Neuronal stem cell (in vitro differentiated cells): ENCODE measurements around the gene SLC2A13.

Source experiments
- DNase-seq: peaks from one replicate; pipeline ENCODE4 v3.0.0-alpha.2; 2013; ENCODE audit warnings: low spot score
- H2AFZ ChIP-seq: one replicate; pipeline ENCODE4 v1.6.1; 2013; ENCODE audit warnings: mild to moderate bottlenecking, low read length, inconsistent platforms
- H2AK5ac ChIP-seq: 2 replicates; pipeline ENCODE4 v1.6.1; 2013; ENCODE audit warnings: low read depth, mild to moderate bottlenecking, inconsistent platforms, low read length, moderate library complexity, mixed read lengths
- H2BK120ac ChIP-seq: 2 replicates; pipeline ENCODE4 v1.6.1; 2013; ENCODE audit warnings: low read depth, mild to moderate bottlenecking, inconsistent platforms, low read length, moderate library complexity, mixed read lengths
- H2BK12ac ChIP-seq: one replicate; pipeline ENCODE4 v1.6.1; 2013; ENCODE audit warnings: low read length, inconsistent platforms
- H2BK15ac ChIP-seq: 2 replicates; pipeline ENCODE4 v1.6.1; 2013; ENCODE audit warnings: mild to moderate bottlenecking, low read length, inconsistent platforms, mixed read lengths
- H2BK5ac ChIP-seq: one replicate; pipeline ENCODE4 v1.6.1; 2013; ENCODE audit warnings: inconsistent platforms, mild to moderate bottlenecking, low read length, moderate library complexity
- H3K14ac ChIP-seq: one replicate; pipeline ENCODE4 v1.6.1; 2013; ENCODE audit warnings: low read length, inconsistent platforms
- H3K18ac ChIP-seq: 2 replicates; pipeline ENCODE4 v1.6.1; 2013; ENCODE audit warnings: low read length, inconsistent platforms
- H3K23ac ChIP-seq: 2 replicates; pipeline ENCODE4 v1.6.1; 2013; ENCODE audit warnings: low read depth, mild to moderate bottlenecking, mixed read lengths, low read length, inconsistent platforms; ENCODE audit not compliant: poor library complexity
- H3K27ac ChIP-seq: replicated peaks from 3 replicates; pipeline ENCODE4 v1.5.1; 2013; ENCODE audit warnings: low read length, inconsistent platforms
- H3K27me3 ChIP-seq, 3 experiments: 2 replicates each; pipeline ENCODE4 v1.6.1; 2013; ENCODE audit warnings: low read length in 3 of 3, mild to moderate bottlenecking in 2 of 3, inconsistent platforms in 1 of 3, low read depth in 1 of 3, mixed read lengths in 1 of 3, moderate library complexity in 1 of 3; ENCODE audit not compliant: control insufficient read depth in 3 of 3, insufficient read depth in 3 of 3
- H3K36me3 ChIP-seq, 2 donors: replicated peaks in 1 of 2; 2 replicates each; pipeline ENCODE4 v1.6.1; 2013; ENCODE audit warnings: low read length in 2 of 2; ENCODE audit not compliant: control insufficient read depth in 2 of 2, insufficient read depth in 2 of 2
- H3K4ac ChIP-seq: 2 replicates; pipeline ENCODE4 v1.6.1; 2013; ENCODE audit warnings: inconsistent platforms, mild to moderate bottlenecking, low read length, moderate library complexity
- H3K4me1 ChIP-seq, 2 donors: 1 replicate in 1 of 2; 2 replicates in 1 of 2; pipeline ENCODE4 v1.6.1; 2013; ENCODE audit warnings: low read length in 2 of 2, low read depth in 1 of 2; ENCODE audit not compliant: control insufficient read depth in 2 of 2, insufficient read depth in 1 of 2
- H3K4me2 ChIP-seq: one replicate; pipeline ENCODE4 v1.6.1; 2013; ENCODE audit warnings: mild to moderate bottlenecking, low read length, inconsistent platforms; ENCODE audit not compliant: insufficient read depth, poor library complexity, severe bottlenecking
- H3K4me3 ChIP-seq, 2 donors: 2 replicates each; pipeline ENCODE4 v1.5.1; 2013; ENCODE audit warnings: low read length in 2 of 2, mild to moderate bottlenecking in 2 of 2, inconsistent platforms in 1 of 2, moderate library complexity in 1 of 2
- H3K79me1 ChIP-seq: one replicate; pipeline ENCODE4 v1.6.1; 2013; ENCODE audit warnings: low read depth, mild to moderate bottlenecking, inconsistent platforms, low read length, moderate library complexity
- H3K9ac ChIP-seq: one replicate; pipeline ENCODE4 v1.6.1; 2013; ENCODE audit warnings: mild to moderate bottlenecking, low read depth, low read length, inconsistent platforms; ENCODE audit not compliant: poor library complexity
- H3K9me3 ChIP-seq, 2 donors: replicated peaks in 1 of 2; 2 replicates each; pipeline versions ENCODE3 to v1.6.1; 2013; ENCODE audit warnings: low read length in 2 of 2, mild to moderate bottlenecking in 2 of 2, inconsistent platforms in 1 of 2, low read depth in 1 of 2, mixed read lengths in 1 of 2, moderate library complexity in 1 of 2; ENCODE audit not compliant: control insufficient read depth in 2 of 2, insufficient read depth in 1 of 2
- H4K8ac ChIP-seq: one replicate; pipeline ENCODE4 v1.6.1; 2013; ENCODE audit warnings: low read depth, mild to moderate bottlenecking, inconsistent platforms, low read length, moderate library complexity
- H4K91ac ChIP-seq: one replicate; pipeline ENCODE4 v1.6.1; 2013; ENCODE audit warnings: low read length, low read depth, mild to moderate bottlenecking, inconsistent platforms; ENCODE audit not compliant: poor library complexity
- WGBS, 2 donors: extraction: QIAGEN DNeasy Blood & Tissue Kit; methylation state at CpG; one replicate each; pipeline ENCODE4 v1.1.7; 2013; ENCODE audit warnings: missing lambda C conversion rate in 2 of 2, mixed read lengths in 1 of 2; ENCODE audit not compliant: insufficient read length in 2 of 2, insufficient replicate concordance in 1 of 2; ENCODE audit errors: extremely low coverage in 2 of 2; 5-methylcytosine and 5-hydroxymethylcytosine counted together

Gene SLC2A13

GRCh38 chr12:40011775-40012129, 94.1 kb downstream of the SLC2A13 start:
- H3K4me1 ChIP-seq, result no peaks in the 10 kb centered on the region
- H3K4me2 ChIP-seq, result no peak overlapping the region
- H3K9ac ChIP-seq, result no peak overlapping the region
- WGBS, 2 donors, result no CpG with 5 or more reads among the region's 3 CpGs
- DNase-seq, result no peak
- no peak overlapping the region for H4K8ac ChIP-seq
- H3K4ac ChIP-seq, result no peak overlapping the region
- H3K23ac ChIP-seq, result no peak overlapping the region
- no peak overlapping the region for H2BK15ac ChIP-seq
- no peaks in the 10 kb centered on the region for H3K79me1 ChIP-seq
- H3K27me3 ChIP-seq, result no peaks in the 10 kb centered on the region
- no peaks in the 10 kb centered on the region for H3K36me3 ChIP-seq
- H3K27ac ChIP-seq, result no peak overlapping the region
- no peak overlapping the region for H2AK5ac ChIP-seq
- no peak overlapping the region for H3K18ac ChIP-seq
- H2BK120ac ChIP-seq, result no peak overlapping the region
- H3K4me3 ChIP-seq, result no peak overlapping the region
- peak overlapping the region; percentile 25 for H2AFZ ChIP-seq
- no peak overlapping the region for H3K14ac ChIP-seq
- no peaks in the 10 kb centered on the region for H3K9me3 ChIP-seq
- no peak overlapping the region for H2BK5ac ChIP-seq
- H4K91ac ChIP-seq, result no peak overlapping the region
- H2BK12ac ChIP-seq, result no peak overlapping the region

GRCh38 chr12:40010899-40011774, 94.7 kb downstream of the SLC2A13 start:
- Histone ChIP-seq H2AFZ (peak overlapping the region; percentile 25), H2AK5ac (no peak overlapping the region), H3K9ac (no peak overlapping the region), H3K9me3 (no peaks in the 10 kb centered on the region), H3K4me2 (no peak overlapping the region), H2BK5ac (no peak overlapping the region), H4K91ac (no peak overlapping the region), H2BK120ac (no peak overlapping the region), H3K27ac (no peak overlapping the region), H2BK15ac (no peak overlapping the region), H3K27me3 (no peaks in the 10 kb centered on the region), H3K36me3 (no peaks in the 10 kb centered on the region), H2BK12ac (no peak overlapping the region), H3K18ac (no peak overlapping the region), H3K4ac (no peak overlapping the region), H4K8ac (no peak overlapping the region), H3K4me1 (no peaks in the 10 kb centered on the region), H3K4me3 (no peak overlapping the region), H3K14ac (no peak overlapping the region), H3K79me1 (no peaks in the 10 kb centered on the region), H3K23ac (no peak overlapping the region)
- no CpG with 5 or more reads among the region's 11 CpGs for whole genome bisulfite sequencing, 2 donors
- peak; percentile 54 for DNase-seq

- H3K18ac ChIP-seq, result no peak overlapping the region
- no peak overlapping the region for H3K23ac ChIP-seq
- H3K9ac ChIP-seq, result no peak overlapping the region
- no peak overlapping the region for H2BK120ac ChIP-seq
- no peak overlapping the region for H2BK15ac ChIP-seq
- DNase-seq, result no peak
- H3K4ac ChIP-seq, result no peak overlapping the region
- H3K4me3 ChIP-seq, result no peak overlapping the region
- no peaks in the 10 kb centered on the region for H3K36me3 ChIP-seq
- H2AK5ac ChIP-seq, result no peak overlapping the region
- no peak overlapping the region for H2BK5ac ChIP-seq
- no peak overlapping the region for H2BK12ac ChIP-seq
- WGBS, 2 donors, result no CpG with 5 or more reads among the region's 4 CpGs
- no peak overlapping the region for H4K8ac ChIP-seq
- no peak overlapping the region for H3K27ac ChIP-seq
- H3K9me3 ChIP-seq, result peaks cover 2 to 6% of the 10 kb centered on the region in 2 donors
- H3K14ac ChIP-seq, result no peak overlapping the region
- H3K4me2 ChIP-seq, result no peak overlapping the region
- H4K91ac ChIP-seq, result no peak overlapping the region
- no peak overlapping the region for H2AFZ ChIP-seq
- H3K79me1 ChIP-seq, result no peaks in the 10 kb centered on the region
- no peaks in the 10 kb centered on the region for H3K27me3 ChIP-seq
- H3K4me1 ChIP-seq, result peaks cover 0 to 3% of the 10 kb centered on the region in 2 donors
Observed at GRCh38 chr12:40002178-40003169, 103.4 kb downstream of the SLC2A13 start.

GRCh38 chr12:40001406-40001805, 104.5 kb downstream of the SLC2A13 start:
- Histone ChIP-seq H3K79me1 (no peaks in the 10 kb centered on the region), H3K4me2 (no peak overlapping the region), H4K91ac (no peak overlapping the region), H3K14ac (no peak overlapping the region), H2AK5ac (no peak overlapping the region), H2BK5ac (no peak overlapping the region), H2BK120ac (no peak overlapping the region), H2BK15ac (no peak overlapping the region), H3K4ac (no peak overlapping the region), H3K9ac (no peak overlapping the region), H2BK12ac (no peak overlapping the region), H3K27me3 (no peaks in the 10 kb centered on the region), H3K23ac (no peak overlapping the region), H2AFZ (no peak overlapping the region), H3K4me1 (peaks cover 0 to 3% of the 10 kb centered on the region in 2 donors), H4K8ac (no peak overlapping the region), H3K18ac (no peak overlapping the region), H3K27ac (no peak overlapping the region), H3K4me3 (no peak overlapping the region), H3K36me3 (no peaks in the 10 kb centered on the region), H3K9me3 (peaks cover 2 to 6% of the 10 kb centered on the region in 2 donors)
- DNase-seq, result no peak
